IMR-90 (cell line): ENCODE measurements around the gene ARHGEF12. TPM values are rescaled to one million over a fixed set of nuclear protein-coding genes. Genes with fewer than 3 reads are reported as not detected.

ENCODE experiments used
- ATAC-seq: fragments of 200-7000 bp; cut with Tn5 transposase; 2 replicates; pipeline ENCODE4 v1.9.1; 2020; ENCODE audit warnings: low read depth, mild to moderate bottlenecking, moderate library complexity
- BruUV-seq: library from RNA; stranded (reverse); fragments of 400-500 nt; replicated peaks from 2 replicates; lab custom pipeline; 2021; lab: Mats Ljungman, UMichigan
- CTCF ChIA-PET: fragments of 300-600 bp; formaldehyde crosslinking; extraction: SDS; loops from one replicate; lab custom pipeline; 2021; ENCODE audit warnings: antibody characterized with exemption; lab: Yijun Ruan, JAX
- POLR2A ChIA-PET: fragments of 300-600 bp; sonication (Branson Sonifier 250); formaldehyde crosslinking; loops from one replicate; lab custom pipeline; 2022; ENCODE audit warnings: antibody characterized with exemption; ENCODE audit not compliant: unreplicated experiment; lab: Charles Lee
- DNase-seq: peaks from one replicate; pipeline ENCODE4 v3.0.0; 2013
- H2AFZ ChIP-seq: replicated peaks from 2 replicates; pipeline ENCODE3; 2013; ENCODE audit warnings: low read length, mild to moderate bottlenecking; ENCODE audit not compliant: poor library complexity
- H2AK5ac ChIP-seq: 2 replicates; pipeline ENCODE4 v1.6.1; 2013; ENCODE audit warnings: low read depth, low read length, inconsistent platforms
- H2AK9ac ChIP-seq: replicated peaks from 2 replicates; pipeline ENCODE3; 2013; ENCODE audit warnings: mild to moderate bottlenecking, low read depth, low read length, moderate library complexity; ENCODE audit not compliant: poor library complexity
- H2BK120ac ChIP-seq: 2 replicates; pipeline ENCODE4 v1.6.1; 2013; ENCODE audit warnings: low read depth, low read length, inconsistent platforms
- H2BK15ac ChIP-seq: 3 replicates; pipeline ENCODE4 v1.6.1; 2013; ENCODE audit warnings: low read depth, low read length, inconsistent platforms
- H2BK20ac ChIP-seq: 2 replicates; pipeline ENCODE4 v1.6.1; 2013; ENCODE audit warnings: low read depth, mild to moderate bottlenecking, inconsistent platforms, low read length, moderate library complexity
- H2BK5ac ChIP-seq: 2 replicates; pipeline ENCODE4 v1.6.1; 2013; ENCODE audit warnings: mild to moderate bottlenecking, low read depth, low read length, inconsistent platforms; ENCODE audit not compliant: poor library complexity, severe bottlenecking
- H3K14ac ChIP-seq: replicated peaks from 2 replicates; pipeline ENCODE4 v1.6.1; 2013; ENCODE audit warnings: low read depth, low read length, inconsistent platforms
- H3K18ac ChIP-seq: 2 replicates; pipeline ENCODE4 v1.6.1; 2013; ENCODE audit warnings: low read depth, low read length, control low read depth
- H3K23ac ChIP-seq: 2 replicates; pipeline ENCODE4 v1.6.1; 2013; ENCODE audit warnings: low read depth, low read length, inconsistent platforms
- H3K27ac ChIP-seq: 2 replicates; pipeline ENCODE4 v1.5.1; 2013; ENCODE audit warnings: mild to moderate bottlenecking, control low read depth, low read length; ENCODE audit not compliant: insufficient read depth
- H3K27me3 ChIP-seq: 2 replicates; pipeline ENCODE4 v1.6.1; 2013; ENCODE audit warnings: low read length; ENCODE audit not compliant: control insufficient read depth, insufficient read depth
- H3K36me3 ChIP-seq: 2 replicates; pipeline ENCODE4 v1.6.1; 2013; ENCODE audit warnings: low read length, mixed read lengths; ENCODE audit not compliant: control insufficient read depth, insufficient read depth
- H3K4ac ChIP-seq: 2 replicates; pipeline ENCODE4 v1.6.1; 2013; ENCODE audit warnings: low read depth, low read length, inconsistent platforms
- H3K4me1 ChIP-seq: 2 replicates; pipeline ENCODE4 v1.6.1; 2013; ENCODE audit warnings: low read length, mixed read lengths; ENCODE audit not compliant: control insufficient read depth, insufficient read depth
- H3K4me2 ChIP-seq: 2 replicates; pipeline ENCODE4 v1.6.1; 2013; ENCODE audit warnings: low read depth, mild to moderate bottlenecking, control low read depth, low read length, moderate library complexity
- H3K4me3 ChIP-seq: 2 replicates; pipeline ENCODE4 v1.5.1; 2013; ENCODE audit warnings: low read depth, mild to moderate bottlenecking, control low read depth, low read length, moderate library complexity; ENCODE audit not compliant: insufficient read depth
- H3K56ac ChIP-seq: 2 replicates; pipeline ENCODE4 v1.6.1; 2013; ENCODE audit warnings: low read length, inconsistent platforms; ENCODE audit not compliant: insufficient read depth; ENCODE audit errors: extremely low read depth
- H3K79me1 ChIP-seq, 2 experiments: 2 replicates each; pipeline ENCODE4 v1.6.1; 2013; ENCODE audit warnings: low read length in 2 of 2, inconsistent platforms in 1 of 2, low read depth in 1 of 2
- H3K9ac ChIP-seq: 2 replicates; pipeline ENCODE4 v1.6.1; 2013; ENCODE audit warnings: low read depth, low read length, control low read depth
- H3K9me1 ChIP-seq: 2 replicates; pipeline ENCODE4 v1.6.1; 2013; ENCODE audit warnings: low read length, inconsistent platforms; ENCODE audit not compliant: insufficient read depth
- H3K9me3 ChIP-seq: 2 replicates; pipeline ENCODE4 v1.6.1; 2013; ENCODE audit warnings: low read length; ENCODE audit not compliant: control insufficient read depth, insufficient read depth
- H4K20me1 ChIP-seq: 2 replicates; pipeline ENCODE4 v1.6.1; 2013; ENCODE audit warnings: low read length, inconsistent platforms; ENCODE audit not compliant: insufficient read depth
- H4K5ac ChIP-seq: 2 replicates; pipeline ENCODE4 v1.6.1; 2013; ENCODE audit warnings: mild to moderate bottlenecking, low read depth, low read length, control low read depth
- H4K8ac ChIP-seq, 2 experiments: 2 replicates each; pipeline ENCODE4 v1.6.1; 2013; ENCODE audit warnings: low read depth in 2 of 2, low read length in 2 of 2, control low read depth in 1 of 2, inconsistent platforms in 1 of 2
- H4K91ac ChIP-seq: 2 replicates; pipeline ENCODE4 v1.6.1; 2013; ENCODE audit warnings: low read depth, low read length, inconsistent platforms; ENCODE audit not compliant: insufficient read depth
- POLR2A ChIP-seq: IDR thresholded peaks from 2 replicates; pipeline ENCODE4 v1.6.1; 2012; ENCODE audit warnings: mild to moderate bottlenecking, low read depth, low read length
- RCOR1 ChIP-seq: IDR thresholded peaks from 2 replicates; pipeline ENCODE4 v1.6.1; 2012; ENCODE audit warnings: mild to moderate bottlenecking, low read length, improper control_type of control experiment; ENCODE audit not compliant: insufficient replicate concordance
- WGBS, 2 experiments: methylation state at CpG; one replicate each; pipeline versions ENCODE4 v1.1.5 to v1.1.7; 2013; ENCODE audit warnings: missing lambda C conversion rate in 2 of 2; ENCODE audit not compliant: insufficient read length in 1 of 2; ENCODE audit errors: extremely low coverage in 2 of 2; 5-methylcytosine and 5-hydroxymethylcytosine counted together
- dilution Hi-C: fragments of 300-500 bp; cut with HindIII; formaldehyde crosslinking; loops from one replicate; pipeline ENCODE4 v1.14.3; 2018; ENCODE audit warnings: low sequenced_read_pairs; ENCODE audit not compliant: unreplicated experiment
- in situ Hi-C: fragments of 300-500 bp; cut with MboI; formaldehyde crosslinking; loops from 3 replicates; pipeline ENCODE4 v1.14.3; 2019; ENCODE audit warnings: low sequenced_read_pairs, inconsistent platforms, mixed read lengths
- intact Hi-C: fragments of 100-400 bp; cut with micrococcal nuclease; formaldehyde crosslinking; loops from 2 replicates; pipeline ENCODE4 v1.10.0; 2022
- polyA plus RNA-seq, 3 experiments: library from polyadenylated mRNA; depleted of rRNA; stranded (reverse); fragments of >200 nt; gene quantifications; 2 replicates each; pipeline ENCODE4 v1.2.3, GENCODE V29; 2012; ENCODE audit warnings: low replicate concordance in 1 of 3
- total RNA-seq: library from RNA; depleted of rRNA; stranded (reverse); fragments of >200 nt; gene quantifications from 2 replicates; pipeline ENCODE4 v1.2.3, GENCODE V29; 2012
- TF ChIP-seq, protein P1 (sequence below): fragments of 150-350 bp; IDR thresholded peaks from 2 replicates; pipeline ENCODE4 v1.6.1; 2017; ENCODE audit warnings: mild to moderate bottlenecking, antibody characterized with exemption, low read length, low read depth

ARHGEF12 gene
- total and polyA plus RNA-seq, 2 of the 4 experiments (the other 2 are of a cell fraction): 25.5 to 115 TPM

DNA sequence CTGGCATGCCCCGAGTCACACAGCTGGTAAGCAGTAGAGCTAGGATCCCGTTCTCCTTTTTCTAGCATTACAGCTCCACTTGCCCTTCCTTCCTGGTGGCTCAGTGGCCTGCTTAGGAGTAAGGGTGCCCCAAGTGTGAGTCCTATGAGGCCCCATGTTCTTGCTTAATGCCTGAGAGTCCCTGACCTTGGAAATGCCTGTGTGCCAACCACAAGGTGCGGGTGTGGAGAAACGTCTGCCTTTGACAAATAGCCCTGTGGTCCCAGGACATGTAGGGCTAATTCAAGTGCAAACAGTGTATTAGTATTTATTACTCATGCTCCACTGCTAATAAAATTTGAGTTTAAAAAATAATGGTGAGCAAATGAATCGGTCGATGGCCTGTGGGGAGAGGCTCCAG lies 193.7 kb downstream of the ARHGEF12 start:
- no peak overlapping the region for H2AK5ac ChIP-seq
- no peaks in the 10 kb centered on the region for H3K79me1 ChIP-seq
- H2AFZ ChIP-seq: no peak overlapping the region
- no peak overlapping the region for H2BK20ac ChIP-seq
- WGBS, 2 experiments: no CpG with 5 or more reads among the region's 6 CpGs
- no peak overlapping the region for H2BK120ac ChIP-seq
- in situ Hi-C loops: no loop called here
- H3K9me3 ChIP-seq: no peaks in the 10 kb centered on the region
- ChIA-PET CTCF (no interaction called here), POLR2A (no interaction called here)
- H2AK9ac ChIP-seq: no peak overlapping the region
- H3K36me3 ChIP-seq: no peaks in the 10 kb centered on the region
- H4K91ac ChIP-seq: no peak overlapping the region
- dilution Hi-C loops: no loop called here
- no peak overlapping the region for H3K14ac ChIP-seq
- ATAC-seq (no peak), DNase-seq (no peak)
- no peak overlapping the region for H4K5ac ChIP-seq
- intact Hi-C loops: no loop called here
- no peak overlapping the region for H3K4me3 ChIP-seq
- no peak overlapping the region for H3K27ac ChIP-seq
- no peak for TF ChIP-seq RCOR1
- TF ChIP-seq, protein P1, sequence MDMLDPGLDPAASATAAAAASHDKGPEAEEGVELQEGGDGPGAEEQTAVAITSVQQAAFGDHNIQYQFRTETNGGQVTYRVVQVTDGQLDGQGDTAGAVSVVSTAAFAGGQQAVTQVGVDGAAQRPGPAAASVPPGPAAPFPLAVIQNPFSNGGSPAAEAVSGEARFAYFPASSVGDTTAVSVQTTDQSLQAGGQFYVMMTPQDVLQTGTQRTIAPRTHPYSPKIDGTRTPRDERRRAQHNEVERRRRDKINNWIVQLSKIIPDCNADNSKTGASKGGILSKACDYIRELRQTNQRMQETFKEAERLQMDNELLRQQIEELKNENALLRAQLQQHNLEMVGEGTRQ: no peak
- no peak for TF ChIP-seq POLR2A
- no peak overlapping the region for H3K56ac ChIP-seq
- H3K4me1 ChIP-seq: peaks cover 12% of the 10 kb centered on the region
- H3K4me2 ChIP-seq: no peak overlapping the region
- H4K8ac ChIP-seq: no peak overlapping the region
- H3K4ac ChIP-seq: no peak overlapping the region; the same call in 1 of the 2 replicates
- no TSS peak for BruUV-seq
- H2BK5ac ChIP-seq: no peak overlapping the region
- H4K20me1 ChIP-seq: no peaks in the 10 kb centered on the region
- H3K9me1 ChIP-seq: peaks cover 6% of the 10 kb centered on the region; the same call in 1 of the 2 replicates
- H3K18ac ChIP-seq: no peak overlapping the region
- no peaks in the 10 kb centered on the region for H3K27me3 ChIP-seq
- H3K23ac ChIP-seq: no peak overlapping the region
- no peak overlapping the region for H2BK15ac ChIP-seq
- no peak overlapping the region for H3K9ac ChIP-seq
